Progenitor cell of endocrine pancreas (in vitro differentiated cells): ENCODE data around the gene HCAR3. TPM values are rescaled to one million over a fixed set of nuclear protein-coding genes. Genes with fewer than 3 reads are reported as not detected.
A peak's percentile ranks its signal among the peaks of the same experiment; 100 is the strongest.
"Not testable (repeated sequence)": the region's sequence is repeated elsewhere in the genome, so short reads cannot be mapped to it uniquely, and the experiment has no call there.

Source experiments
- DNase-seq: peaks from one replicate; pipeline ENCODE4 v3.0.0; 2021; ENCODE audit warnings: low spot score; ENCODE audit not compliant: unreplicated experiment
- H3K27ac Mint-ChIP-seq: 2 replicates; pipeline ENCODE4 v1.8.0; 2021; ENCODE audit warnings: mild to moderate bottlenecking, moderate library complexity, mixed read lengths
- H3K27me3 Mint-ChIP-seq: 2 replicates; pipeline ENCODE4 v1.8.0; 2021; ENCODE audit warnings: mixed read lengths
- H3K36me3 Mint-ChIP-seq: 2 replicates; pipeline ENCODE4 v1.8.0; 2022; ENCODE audit warnings: mixed read lengths; ENCODE audit not compliant: insufficient read depth
- H3K4me1 Mint-ChIP-seq: 2 replicates; pipeline ENCODE4 v1.8.0; 2021; ENCODE audit warnings: low read depth, mixed read lengths
- H3K4me3 Mint-ChIP-seq: 2 replicates; pipeline ENCODE4 v1.8.0; 2021; ENCODE audit warnings: low read depth, mild to moderate bottlenecking, moderate library complexity, mixed read lengths
- H3K9me3 Mint-ChIP-seq: 2 replicates; pipeline ENCODE4 v1.8.0; 2021; ENCODE audit warnings: low read depth, mixed read lengths
- total RNA-seq: library from RNA; stranded (reverse); gene quantifications from 2 replicates; pipeline ENCODE4 v1.2.1, GENCODE V29; 2021
- TF ChIP-seq, protein P1 (sequence below): fragments of 200-600 bp; sonication (generic); IDR thresholded peaks from one replicate; pipeline ENCODE4 v1.5.0; 2021; ENCODE audit warnings: antibody characterized with exemption, mild to moderate bottlenecking; ENCODE audit not compliant: unreplicated experiment

The HCAR3 gene
- total RNA-seq, 1 donor from 2014 or later = not detected

DNA sequence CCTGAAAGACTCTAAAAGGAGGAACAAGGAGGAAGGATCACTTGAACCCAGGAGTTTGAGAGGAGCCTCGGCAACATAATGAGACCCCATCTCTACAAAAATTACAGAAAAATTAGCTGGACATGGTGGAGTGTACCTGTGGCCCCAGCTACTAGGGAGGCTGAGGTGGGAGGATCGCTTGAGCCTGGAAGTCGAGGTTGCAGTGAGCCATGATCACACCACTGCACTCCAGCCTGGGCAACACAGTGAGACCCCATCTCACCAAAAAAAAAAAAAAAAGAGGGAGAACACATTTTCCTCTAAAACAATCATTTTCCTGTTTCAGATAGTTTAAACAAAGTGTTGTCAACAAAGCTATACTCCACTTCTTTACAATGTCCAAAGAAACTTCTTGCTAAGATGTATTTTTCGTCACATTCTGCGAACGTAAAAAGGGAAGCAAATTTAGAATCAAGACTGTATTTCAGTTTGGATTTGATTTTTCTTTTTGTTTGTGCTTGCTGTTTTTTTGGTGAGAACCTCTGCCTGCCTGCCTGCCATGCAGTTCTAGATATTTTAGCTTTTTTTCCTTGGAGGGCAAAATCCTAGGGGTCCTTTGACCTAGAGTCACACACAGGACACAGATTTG lies 9.0 kb upstream of the HCAR3 start:
- peaks cover 24% of the 10 kb centered on the region for H3K4me1 Mint-ChIP-seq
- H3K27ac Mint-ChIP-seq = peak overlapping the region; percentile 95
- DNase-seq = no peak
- H3K9me3 Mint-ChIP-seq = no peaks in the 10 kb centered on the region
- TF ChIP-seq, protein P1, sequence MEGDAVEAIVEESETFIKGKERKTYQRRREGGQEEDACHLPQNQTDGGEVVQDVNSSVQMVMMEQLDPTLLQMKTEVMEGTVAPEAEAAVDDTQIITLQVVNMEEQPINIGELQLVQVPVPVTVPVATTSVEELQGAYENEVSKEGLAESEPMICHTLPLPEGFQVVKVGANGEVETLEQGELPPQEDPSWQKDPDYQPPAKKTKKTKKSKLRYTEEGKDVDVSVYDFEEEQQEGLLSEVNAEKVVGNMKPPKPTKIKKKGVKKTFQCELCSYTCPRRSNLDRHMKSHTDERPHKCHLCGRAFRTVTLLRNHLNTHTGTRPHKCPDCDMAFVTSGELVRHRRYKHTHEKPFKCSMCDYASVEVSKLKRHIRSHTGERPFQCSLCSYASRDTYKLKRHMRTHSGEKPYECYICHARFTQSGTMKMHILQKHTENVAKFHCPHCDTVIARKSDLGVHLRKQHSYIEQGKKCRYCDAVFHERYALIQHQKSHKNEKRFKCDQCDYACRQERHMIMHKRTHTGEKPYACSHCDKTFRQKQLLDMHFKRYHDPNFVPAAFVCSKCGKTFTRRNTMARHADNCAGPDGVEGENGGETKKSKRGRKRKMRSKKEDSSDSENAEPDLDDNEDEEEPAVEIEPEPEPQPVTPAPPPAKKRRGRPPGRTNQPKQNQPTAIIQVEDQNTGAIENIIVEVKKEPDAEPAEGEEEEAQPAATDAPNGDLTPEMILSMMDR = no peak
- no peaks in the 10 kb centered on the region for H3K27me3 Mint-ChIP-seq
- no peaks in the 10 kb centered on the region for H3K36me3 Mint-ChIP-seq
- H3K4me3 Mint-ChIP-seq = no peak overlapping the region

DNA sequence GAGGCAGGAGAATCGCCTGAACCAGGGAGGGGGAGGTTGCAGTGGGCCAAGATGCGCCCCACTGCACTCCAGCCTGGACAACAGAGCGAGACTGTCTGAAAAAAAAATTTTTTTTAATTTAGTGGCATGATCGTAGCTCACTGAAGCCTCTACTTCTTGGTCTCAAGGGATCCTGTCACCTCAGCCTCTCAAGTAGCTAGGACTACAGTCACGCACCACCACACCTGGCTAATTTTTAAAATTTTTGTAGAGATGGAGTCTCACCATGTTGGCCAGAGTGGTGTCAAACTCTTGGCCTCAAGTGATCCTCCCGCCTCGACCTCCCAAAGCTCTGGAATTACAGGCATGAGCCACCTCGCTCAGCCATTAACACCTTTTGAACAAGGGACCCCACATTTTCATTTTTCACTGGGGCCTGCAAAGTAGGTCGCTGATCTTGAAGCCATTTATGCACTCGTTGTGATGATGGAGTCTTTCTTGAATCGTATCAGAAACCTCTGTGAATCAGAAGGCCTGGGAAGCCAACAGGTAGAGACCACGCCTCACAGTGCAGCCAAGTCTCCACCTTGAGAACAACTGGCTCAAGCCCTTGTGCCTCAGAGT lies 8.1 kb upstream of the HCAR3 start:
- Mint-ChIP-seq H3K4me3 (no peak overlapping the region), H3K27me3 (no peaks in the 10 kb centered on the region), H3K4me1 (peaks cover 17% of the 10 kb centered on the region), H3K27ac (peak overlapping the region; percentile 64), H3K9me3 (no peaks in the 10 kb centered on the region), H3K36me3 (no peaks in the 10 kb centered on the region)
- no peak for DNase-seq
- TF ChIP-seq, protein P1 = no peak

DNA sequence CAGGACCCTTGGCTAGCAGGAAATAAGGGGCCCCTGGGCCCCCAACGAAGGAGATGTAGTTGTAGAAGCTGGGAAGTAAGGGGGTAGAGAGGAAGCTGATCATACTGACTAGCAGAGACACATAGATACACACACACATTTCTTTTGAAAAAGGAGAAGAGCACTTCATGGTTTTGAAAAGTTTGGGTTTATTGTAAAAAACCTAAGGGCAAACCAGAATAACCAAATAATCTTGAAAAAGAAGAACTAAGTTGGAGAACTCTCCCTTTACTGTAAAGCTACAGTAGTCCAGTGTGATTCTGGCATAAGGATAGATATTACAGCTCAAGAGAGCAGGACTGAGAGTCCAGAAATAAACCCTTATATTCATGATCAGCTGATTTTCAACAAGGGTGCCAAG lies 5.8 kb upstream of the HCAR3 start:
- TF ChIP-seq, protein P1 = no peak
- DNase-seq = no peak
- no peaks in the 10 kb centered on the region for H3K27me3 Mint-ChIP-seq
- H3K4me1 Mint-ChIP-seq = peaks cover 9% of the 10 kb centered on the region
- no peaks in the 10 kb centered on the region for H3K9me3 Mint-ChIP-seq
- no peak overlapping the region for H3K27ac Mint-ChIP-seq
- no peaks in the 10 kb centered on the region for H3K36me3 Mint-ChIP-seq
- H3K4me3 Mint-ChIP-seq = no peak overlapping the region

DNA sequence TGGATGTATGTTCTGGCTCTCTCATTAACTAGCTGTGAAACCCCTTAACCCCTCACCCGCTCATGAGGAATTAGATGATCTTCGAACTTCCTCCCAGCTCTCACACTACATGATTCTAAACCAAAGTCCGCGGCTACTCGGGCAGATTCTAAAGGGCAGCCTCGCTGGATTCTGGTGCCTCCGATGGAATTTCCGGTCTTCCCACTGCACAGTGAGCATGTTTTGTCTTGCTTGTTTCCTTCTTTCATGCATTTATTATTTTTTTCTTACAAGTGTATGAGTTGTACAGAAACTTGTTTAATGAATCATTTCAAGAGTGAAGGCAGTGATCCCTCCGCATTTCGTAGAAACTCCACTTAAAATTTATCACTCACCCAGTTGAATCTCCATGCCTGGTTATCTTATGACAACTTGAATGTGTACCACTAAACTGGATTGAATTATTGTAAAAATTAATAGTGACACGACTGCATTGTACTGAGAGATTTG lies 4.5 kb upstream of the HCAR3 start:
- H3K27me3 Mint-ChIP-seq = no peaks in the 10 kb centered on the region
- H3K36me3 Mint-ChIP-seq = no peaks in the 10 kb centered on the region
- TF ChIP-seq, protein P1 = no peak
- H3K4me1 Mint-ChIP-seq = peaks cover 5% of the 10 kb centered on the region
- DNase-seq = no peak
- H3K27ac Mint-ChIP-seq = no peak overlapping the region
- no peaks in the 10 kb centered on the region for H3K9me3 Mint-ChIP-seq
- H3K4me3 Mint-ChIP-seq = no peak overlapping the region

DNA sequence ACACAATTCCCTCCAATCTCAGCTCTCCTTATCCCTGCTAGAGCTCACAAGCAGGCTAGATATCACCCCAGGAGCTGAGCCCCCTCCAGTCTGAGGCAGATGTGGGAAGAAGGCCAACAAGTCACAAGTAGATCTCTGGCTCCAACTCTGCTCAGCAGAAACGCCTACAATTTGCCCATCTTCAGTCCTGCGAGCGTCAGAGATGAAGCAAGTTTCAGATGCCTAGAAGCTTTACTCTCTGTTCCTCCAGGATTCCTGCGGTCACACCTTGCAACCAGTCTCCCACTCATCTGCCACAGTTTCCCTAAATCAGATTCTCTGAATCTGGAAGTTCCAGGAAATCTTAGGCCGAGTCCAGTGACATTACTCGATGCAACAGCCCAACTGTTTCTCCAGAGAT lies 1.4 kb downstream of the HCAR3 start:
- not testable (repeated sequence) for H3K27me3 Mint-ChIP-seq, H3K27ac Mint-ChIP-seq, DNase-seq, H3K36me3 Mint-ChIP-seq, H3K4me1 Mint-ChIP-seq, H3K4me3 Mint-ChIP-seq, H3K9me3 Mint-ChIP-seq

DNA sequence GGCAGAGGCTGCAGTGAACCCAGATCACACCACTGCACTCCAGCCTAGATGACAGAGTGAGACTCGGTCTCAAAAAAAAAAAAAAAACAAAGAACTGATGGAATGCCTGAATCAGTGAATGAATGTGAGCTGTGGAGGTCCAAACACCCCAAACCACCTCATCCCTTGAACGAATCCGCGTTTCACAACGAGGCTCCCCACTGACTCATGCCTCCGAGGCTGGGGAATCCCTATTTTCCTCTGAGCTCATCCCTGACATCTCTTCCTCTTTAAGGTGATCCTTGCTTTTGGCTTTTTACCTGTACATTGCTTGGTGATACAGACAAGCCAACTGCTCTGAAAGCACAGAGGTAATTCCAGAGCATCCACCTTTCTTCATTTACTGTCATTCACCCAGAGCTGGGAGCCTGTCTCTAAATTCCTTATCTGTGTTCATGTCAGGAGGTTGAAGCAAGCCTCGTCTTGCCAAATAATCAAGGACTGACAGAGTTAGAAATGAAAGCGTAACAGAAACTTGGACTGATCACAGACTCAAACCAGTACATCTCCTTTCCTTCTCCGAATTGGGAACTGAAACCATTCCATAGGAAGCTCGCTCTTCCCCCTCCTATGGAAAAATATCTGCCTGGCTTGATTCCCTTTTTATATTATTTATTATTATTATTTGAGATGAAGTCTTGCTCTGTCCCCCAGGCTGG lies 3.0 kb downstream of the HCAR3 start:
- H3K4me3 Mint-ChIP-seq, H3K27ac Mint-ChIP-seq, H3K9me3 Mint-ChIP-seq, H3K36me3 Mint-ChIP-seq, H3K27me3 Mint-ChIP-seq, DNase-seq: not testable (repeated sequence)
- peaks cover 11% of the 10 kb centered on the region for H3K4me1 Mint-ChIP-seq

DNA sequence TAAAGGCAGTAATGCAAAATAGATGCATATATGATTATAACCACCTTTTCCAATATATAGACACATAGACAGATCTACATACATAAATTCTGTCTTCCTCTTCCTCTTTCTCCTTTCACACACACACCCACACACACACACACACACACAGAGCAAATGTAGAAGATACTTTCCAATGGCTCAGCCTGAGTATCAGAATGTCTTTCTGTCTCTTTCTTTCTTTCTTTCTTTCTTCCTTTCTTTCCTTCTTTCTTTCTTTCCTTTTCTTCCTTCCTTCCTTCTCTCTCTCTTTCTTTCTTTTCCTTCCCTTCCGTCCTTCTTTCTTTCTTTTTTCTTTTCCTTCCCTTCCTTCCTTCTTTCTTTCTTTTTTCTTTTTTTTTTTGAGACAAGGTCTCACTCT lies 5.3 kb downstream of the HCAR3 start:
- not testable (repeated sequence) for DNase-seq, H3K27me3 Mint-ChIP-seq, H3K9me3 Mint-ChIP-seq, H3K36me3 Mint-ChIP-seq, H3K4me3 Mint-ChIP-seq
- peaks cover 16% of the 10 kb centered on the region for H3K4me1 Mint-ChIP-seq
- H3K27ac Mint-ChIP-seq = peak overlapping the region; percentile 50

DNA sequence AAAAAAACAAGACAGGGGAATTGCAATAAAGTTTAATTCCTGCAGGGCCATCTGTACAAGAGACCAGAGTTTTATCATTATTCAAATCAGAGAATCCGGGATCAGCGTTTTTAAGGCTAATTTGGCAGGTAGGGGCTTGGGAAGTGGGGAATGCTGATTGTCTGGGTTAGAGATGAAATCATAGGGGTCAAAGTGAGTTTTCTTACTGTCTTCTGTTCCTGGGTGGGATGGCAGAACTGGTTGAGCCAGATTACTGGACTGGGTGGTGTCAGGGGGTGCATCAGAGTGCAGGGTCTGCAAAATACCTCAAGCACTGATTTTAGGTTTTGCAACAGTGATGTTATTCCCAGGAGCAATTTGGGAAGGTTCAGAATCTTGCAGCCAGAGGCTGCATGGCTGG lies 6.3 kb downstream of the HCAR3 start:
- DNase-seq, H3K9me3 Mint-ChIP-seq, H3K36me3 Mint-ChIP-seq, H3K27me3 Mint-ChIP-seq: not testable (repeated sequence)
- H3K27ac Mint-ChIP-seq = peak overlapping the region; percentile 44
- peak overlapping the region; percentile 3 for H3K4me3 Mint-ChIP-seq
- H3K4me1 Mint-ChIP-seq = peaks cover 16% of the 10 kb centered on the region

DNA sequence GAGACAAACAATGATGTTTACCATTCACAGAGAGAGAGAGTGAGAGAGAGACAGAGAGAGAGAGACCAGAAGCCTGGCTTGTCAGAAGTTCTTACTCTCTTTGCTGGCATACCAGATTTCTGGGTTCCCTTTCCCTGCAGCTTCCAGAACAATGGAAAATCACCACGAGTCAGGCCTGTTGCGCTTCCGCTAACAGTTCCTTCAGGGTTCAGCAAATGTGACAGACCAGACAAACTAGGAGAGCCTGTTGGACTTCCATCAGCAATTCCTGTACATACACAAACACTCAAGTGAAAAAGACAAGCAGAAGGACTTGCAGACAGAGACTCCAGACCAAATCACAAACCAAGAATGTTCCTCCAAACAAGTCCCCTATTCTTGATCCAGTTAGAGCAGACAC lies 7.3 kb downstream of the HCAR3 start:
- not testable (repeated sequence) for DNase-seq

More for the DNA sequence above, 7.3 kb downstream of the HCAR3 start:
- H3K27me3 Mint-ChIP-seq, H3K9me3 Mint-ChIP-seq, H3K36me3 Mint-ChIP-seq, H3K27ac Mint-ChIP-seq, H3K4me3 Mint-ChIP-seq: not testable (repeated sequence)
- H3K4me1 Mint-ChIP-seq = peaks cover 16% of the 10 kb centered on the region
